SK-N-MC (cell line): ENCODE data around the gene TMEM131L.

Experiments
- EZH2 ChIP-seq: fragments of 200-600 bp; sonication (generic); IDR thresholded peaks from one replicate; pipeline ENCODE4 v1.6.1; 2017; ENCODE audit warnings: antibody characterized with exemption
- FOXP2 ChIP-seq: optimal IDR thresholded peaks from 2 replicates; pipeline ENCODE3; 2011; ENCODE audit warnings: mild to moderate bottlenecking, moderate library complexity; ENCODE audit not compliant: insufficient read depth; ENCODE audit errors: extremely low read length, control extremely low read depth
- POLR2AphosphoS5 ChIP-seq: IDR thresholded peaks from 2 replicates; pipeline ENCODE4 v1.6.1; 2012; ENCODE audit warnings: mild to moderate bottlenecking, low read depth, low read length, borderline replicate concordance

DNA sequence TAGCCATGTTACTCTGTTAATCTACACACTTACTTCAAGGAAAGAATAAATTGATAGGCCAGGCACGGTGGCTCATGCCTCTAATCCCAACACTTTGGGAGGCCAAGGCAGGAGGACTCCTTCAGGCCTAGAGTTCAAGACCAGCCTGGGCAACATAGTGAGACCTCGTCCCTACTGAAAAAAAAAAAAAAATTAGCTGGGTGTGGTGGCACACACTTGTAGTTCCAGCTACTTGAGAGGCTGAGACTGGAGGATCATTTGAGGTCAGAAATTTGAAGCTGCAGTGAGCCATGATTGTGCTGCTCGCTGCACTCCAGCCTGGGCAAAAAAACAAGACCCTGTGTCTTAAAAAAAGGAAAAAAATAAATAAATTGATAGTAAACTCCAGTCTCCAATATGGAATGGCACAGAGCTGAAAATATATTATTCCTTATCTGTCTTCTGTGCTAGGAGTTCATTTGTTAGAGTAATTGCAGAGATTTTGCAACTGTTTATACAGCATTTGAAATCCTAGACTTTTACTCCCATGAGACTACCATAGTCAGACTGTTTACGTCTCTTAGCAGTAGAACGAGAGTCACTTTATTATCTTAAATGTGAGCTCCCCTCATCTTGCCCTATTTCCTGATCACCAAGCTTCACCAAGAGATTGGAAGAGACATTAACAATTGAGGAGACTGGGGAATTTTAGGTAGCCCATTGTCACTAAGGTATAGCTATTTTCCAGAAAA, 18.8 kb upstream of the TMEM131L start:
- TF ChIP-seq POLR2AphosphoS5 (no peak), FOXP2 (no peak), EZH2 (no peak)
